Ascending aorta (tissue), 2 donors: Measurements from ENCODE around the gene MATN3. TPM values are rescaled to one million over a fixed set of nuclear protein-coding genes. Genes with fewer than 3 reads are reported as not detected.

Source experiments
- DNase-seq, 2 donors: peaks; one replicate each; pipeline ENCODE4 v3.0.0-alpha.2; 2019; ENCODE audit warnings: low spot score in 2 of 2
- H3K27ac ChIP-seq, 2 donors: fragments of 200-600 bp; sonication (generic); one replicate each; pipeline ENCODE4 v1.5.1; 2016 to 2017; ENCODE audit warnings: mild to moderate bottlenecking in 1 of 2
- H3K27me3 ChIP-seq: fragments of 200-600 bp; sonication (generic); one replicate; pipeline ENCODE4 v1.5.1; 2017
- H3K36me3 ChIP-seq, 2 donors: fragments of 200-600 bp; sonication (generic); one replicate each; pipeline ENCODE4 v1.5.1; 2016
- H3K4me1 ChIP-seq, 2 donors: fragments of 200-600 bp; sonication (generic); one replicate each; pipeline ENCODE4 v1.5.1; 2016 to 2017; ENCODE audit warnings: mild to moderate bottlenecking in 1 of 2
- H3K4me3 ChIP-seq, 2 donors: fragments of 200-600 bp; sonication (generic); one replicate each; pipeline ENCODE4 v1.5.1; 2016 to 2017; ENCODE audit warnings: mild to moderate bottlenecking in 1 of 2
- H3K9me3 ChIP-seq, 2 donors: fragments of 200-600 bp; sonication (generic); one replicate each; pipeline ENCODE4 v1.5.1; 2016
- CTCF ChIP-seq, 3 experiments: fragments of 200-600 bp in 2 of 3; fragments of 450-650 bp in 1 of 3; sonication (generic) in 2 of 3; IDR thresholded peaks; one replicate each; pipeline ENCODE4 v1.5.1; 2016 to 2019; ENCODE audit warnings: antibody characterized with exemption in 3 of 3, mild to moderate bottlenecking in 1 of 3, moderate library complexity in 1 of 3
- intact Hi-C: fragments of 100-400 bp; cut with DNase I; formaldehyde crosslinking; loops from one replicate; pipeline ENCODE4 v1.15.1; 2023
- total RNA-seq: library from RNA; depleted of rRNA; stranded (reverse); fragments of >200 nt; gene quantifications from one replicate; pipeline ENCODE4 v1.1.0, GENCODE V29; 2016

The MATN3 gene
- total RNA-seq, 1 donor from 2014 or later: 0.64 TPM

DNA sequence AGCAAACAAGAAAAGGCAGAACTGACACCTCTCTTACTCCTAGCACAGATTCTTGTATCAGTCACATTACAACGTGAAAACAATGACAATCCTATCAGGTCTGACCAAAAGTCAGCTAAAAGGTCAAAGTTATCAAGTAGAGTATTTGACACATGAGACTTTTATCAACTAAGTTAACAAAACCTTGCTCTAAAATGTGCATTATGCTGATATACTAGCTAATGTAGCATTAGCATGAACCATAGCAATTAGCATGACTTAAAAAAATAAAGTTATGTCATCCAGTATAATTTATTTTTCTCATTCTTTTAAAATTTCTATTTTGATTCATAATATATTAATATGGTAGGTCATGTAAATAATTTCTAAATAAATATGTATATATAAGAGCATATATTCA lies 69.3 kb downstream of the MATN3 start:
- Histone ChIP-seq H3K27ac (no peak overlapping the region), H3K27me3 (no peaks in the 10 kb centered on the region), H3K4me3 (no peak overlapping the region), H3K4me1 (no peaks in the 10 kb centered on the region), H3K36me3 (peaks cover 0 to 8% of the 10 kb centered on the region in 2 donors), H3K9me3 (no peaks in the 10 kb centered on the region)
- intact Hi-C loops: no loop called here
- no peak for DNase-seq
- TF ChIP-seq CTCF (IDR thresholded peaks at IDR 0.05): no peak

GRCh38 chr2:19942199-19942598 lies 70.3 kb downstream of the MATN3 start:
- TF ChIP-seq CTCF (IDR thresholded peaks at IDR 0.05): no peak
- Histone ChIP-seq H3K4me1 (no peaks in the 10 kb centered on the region), H3K9me3 (no peaks in the 10 kb centered on the region), H3K4me3 (no peak overlapping the region), H3K27me3 (no peaks in the 10 kb centered on the region), H3K36me3 (peaks cover 8 to 11% of the 10 kb centered on the region in 2 donors), H3K27ac (no peak overlapping the region)
- intact Hi-C loops: no loop called here
- no peak for DNase-seq

Other genes starting within 250 kb of the MATN3 start
- not detected for gene TTC32, start 110.7 kb downstream of the MATN3 start, total RNA-seq
- gene WDR35, start 22.6 kb downstream of the MATN3 start, total RNA-seq: 2.1 TPM
- 95.6 TPM for gene LAPTM4A, start 39.0 kb upstream of the MATN3 start, total RNA-seq
- gene SDC1, start 212.5 kb upstream of the MATN3 start, total RNA-seq: 0.32 TPM